ENCODE measurements around the gene UBB.

Gene UBB

GRCh38 chr17:16418685-16419068, 37.8 kb downstream of the UBB start:
- no peak for DNase-seq (ENCODE audit: low read depth in 2 of 2)
- H3K4me3 ChIP-seq (replicated peaks in 1 of 2; ENCODE audit: low read depth in 2 of 2, low read length in 2 of 2) = no peak overlapping the region
- TF ChIP-seq, protein P1, sequence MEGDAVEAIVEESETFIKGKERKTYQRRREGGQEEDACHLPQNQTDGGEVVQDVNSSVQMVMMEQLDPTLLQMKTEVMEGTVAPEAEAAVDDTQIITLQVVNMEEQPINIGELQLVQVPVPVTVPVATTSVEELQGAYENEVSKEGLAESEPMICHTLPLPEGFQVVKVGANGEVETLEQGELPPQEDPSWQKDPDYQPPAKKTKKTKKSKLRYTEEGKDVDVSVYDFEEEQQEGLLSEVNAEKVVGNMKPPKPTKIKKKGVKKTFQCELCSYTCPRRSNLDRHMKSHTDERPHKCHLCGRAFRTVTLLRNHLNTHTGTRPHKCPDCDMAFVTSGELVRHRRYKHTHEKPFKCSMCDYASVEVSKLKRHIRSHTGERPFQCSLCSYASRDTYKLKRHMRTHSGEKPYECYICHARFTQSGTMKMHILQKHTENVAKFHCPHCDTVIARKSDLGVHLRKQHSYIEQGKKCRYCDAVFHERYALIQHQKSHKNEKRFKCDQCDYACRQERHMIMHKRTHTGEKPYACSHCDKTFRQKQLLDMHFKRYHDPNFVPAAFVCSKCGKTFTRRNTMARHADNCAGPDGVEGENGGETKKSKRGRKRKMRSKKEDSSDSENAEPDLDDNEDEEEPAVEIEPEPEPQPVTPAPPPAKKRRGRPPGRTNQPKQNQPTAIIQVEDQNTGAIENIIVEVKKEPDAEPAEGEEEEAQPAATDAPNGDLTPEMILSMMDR (IDR thresholded peaks at IDR 0.05; ENCODE audit: low read depth, low read length) = no peak

DNA sequence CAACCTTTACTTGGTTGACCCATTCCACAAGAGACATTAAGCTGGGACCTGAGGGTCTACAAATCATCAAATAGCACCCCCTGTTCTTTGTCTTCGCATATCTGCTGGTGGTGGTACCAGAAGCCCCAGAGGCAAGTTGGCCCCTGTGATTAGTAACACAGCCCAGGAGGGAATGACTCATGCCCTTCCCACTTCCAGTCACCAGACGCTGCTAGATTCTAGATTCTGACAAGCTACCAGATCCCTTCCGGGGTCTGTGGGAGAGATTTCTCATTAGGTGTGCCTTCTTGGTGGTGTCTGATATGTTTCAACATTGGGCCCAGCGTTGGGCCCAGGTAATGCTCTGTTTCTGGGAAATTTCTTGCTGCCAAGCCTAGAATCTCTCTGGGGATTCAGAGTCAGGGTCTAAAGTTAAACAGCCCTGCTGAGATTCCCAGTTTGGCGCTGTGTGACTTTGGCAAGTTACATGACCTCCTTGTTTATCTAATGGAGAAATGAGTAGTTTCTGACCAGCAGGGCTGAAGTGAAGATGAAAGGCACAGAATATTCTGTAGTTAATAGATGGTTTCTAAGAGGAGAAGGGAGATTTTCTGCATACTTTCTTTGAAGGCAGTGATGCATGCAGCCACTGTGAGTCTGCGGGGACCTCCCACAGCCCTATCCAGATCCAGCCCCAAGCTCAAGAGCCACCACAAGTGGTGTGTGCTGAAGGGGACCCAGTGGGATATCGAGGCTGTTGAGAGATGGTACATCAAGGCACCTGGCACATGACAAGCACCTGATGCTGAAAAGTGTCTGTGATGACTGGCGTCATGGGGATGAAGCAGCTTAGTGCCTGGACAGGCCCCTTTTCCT, 38.4 kb downstream of the UBB start:
- peak; percentile 73 to 88 for DNase-seq (ENCODE audit: low read depth in 2 of 2)
- TF ChIP-seq, protein P1 (IDR thresholded peaks at IDR 0.05; ENCODE audit: low read depth, low read length) = no peak

DNA sequence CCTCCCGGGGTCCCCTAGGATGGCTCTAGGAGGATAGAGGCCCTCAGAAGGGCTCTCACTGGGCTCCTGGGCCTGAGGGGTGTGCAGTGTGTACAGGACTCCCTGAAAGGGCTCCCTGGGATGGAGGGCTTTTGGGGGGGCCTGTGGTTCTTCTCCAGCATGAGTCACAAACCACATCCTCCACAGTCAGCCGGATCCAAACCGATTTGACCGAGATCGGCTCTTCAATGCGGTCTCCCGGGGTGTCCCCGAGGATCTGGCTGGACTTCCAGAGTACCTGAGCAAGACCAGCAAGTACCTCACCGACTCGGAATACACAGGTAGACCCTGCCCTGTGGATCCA, 39.0 kb downstream of the UBB start:
- TF ChIP-seq, protein P1 (IDR thresholded peaks at IDR 0.05; ENCODE audit: low read depth, low read length) = no peak
- H3K4me3 ChIP-seq (replicated peaks in 1 of 2; ENCODE audit: low read depth in 2 of 2, low read length in 2 of 2) = no peak overlapping the region
- peak; percentile 55 to 80 for DNase-seq (ENCODE audit: low read depth in 2 of 2)

More for the DNA sequence above, 38.4 kb downstream of the UBB start:
- no peak overlapping the region for H3K4me3 ChIP-seq (replicated peaks in 1 of 2; ENCODE audit: low read depth in 2 of 2, low read length in 2 of 2)

DNA sequence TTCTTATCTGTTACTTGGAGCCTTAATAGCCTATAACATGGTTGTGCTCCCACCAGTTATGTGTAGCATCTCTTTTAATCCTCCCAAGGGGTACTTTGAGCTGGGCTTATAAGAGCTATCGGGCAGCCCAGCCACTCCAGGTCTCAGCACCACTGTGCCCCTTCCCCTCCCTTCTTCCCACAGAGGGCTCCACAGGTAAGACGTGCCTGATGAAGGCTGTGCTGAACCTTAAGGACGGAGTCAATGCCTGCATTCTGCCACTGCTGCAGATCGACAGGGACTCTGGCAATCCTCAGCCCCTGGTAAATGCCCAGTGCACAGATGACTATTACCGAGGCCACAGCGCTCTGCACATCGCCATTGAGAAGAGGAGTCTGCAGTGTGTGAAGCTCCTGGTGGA, 41.5 kb downstream of the UBB start:
- DNase-seq (ENCODE audit: low read depth in 2 of 2) = no peak
- no peak overlapping the region for H3K4me3 ChIP-seq (replicated peaks in 1 of 2; ENCODE audit: low read depth in 2 of 2, low read length in 2 of 2)
- TF ChIP-seq, protein P1 (IDR thresholded peaks at IDR 0.05; ENCODE audit: low read depth, low read length) = no peak

GRCh38 chr17:16423226-16423872, 42.5 kb downstream of the UBB start:
- no peak overlapping the region for H3K4me3 ChIP-seq (replicated peaks in 1 of 2; ENCODE audit: low read depth in 2 of 2, low read length in 2 of 2)
- no peak for DNase-seq (ENCODE audit: low read depth in 2 of 2)
- TF ChIP-seq, protein P1 (IDR thresholded peaks at IDR 0.05; ENCODE audit: low read depth, low read length) = no peak

GRCh38 chr17:16425202-16425601, 44.3 kb downstream of the UBB start:
- TF ChIP-seq, protein P1 (IDR thresholded peaks at IDR 0.05; ENCODE audit: low read depth, low read length) = no peak
- no peak overlapping the region for H3K4me3 ChIP-seq (replicated peaks in 1 of 2; ENCODE audit: low read depth in 2 of 2, low read length in 2 of 2)
- DNase-seq (ENCODE audit: low read depth in 2 of 2) = no peak

Measured in cardiac fibroblast (primary cell).